H9 (cell line): ENCODE results near the gene ASMTL. TPM values are rescaled to one million over a fixed set of nuclear protein-coding genes. Genes with fewer than 3 reads are reported as not detected.

ENCODE experiments used
- DNase-seq: peaks from one replicate; pipeline ENCODE4 v3.0.0-alpha.2; 2017
- H2AFZ ChIP-seq: one replicate; pipeline ENCODE4 v1.6.1; 2013; ENCODE audit warnings: mild to moderate bottlenecking, low read length, control low read depth, moderate library complexity
- H2AK5ac ChIP-seq: 2 replicates; pipeline ENCODE4 v1.6.1; 2013; ENCODE audit warnings: low read length, control low read depth, mixed read lengths; ENCODE audit not compliant: insufficient read length
- H2BK120ac ChIP-seq: one replicate; pipeline ENCODE4 v1.6.1; 2013; ENCODE audit warnings: low read depth, mild to moderate bottlenecking, low read length, control low read depth, inconsistent platforms; ENCODE audit not compliant: poor library complexity, severe bottlenecking
- H2BK12ac ChIP-seq: 2 replicates; pipeline ENCODE4 v1.6.1; 2013; ENCODE audit warnings: low read length, control low read depth, mixed read lengths, low read depth; ENCODE audit not compliant: insufficient read length
- H2BK15ac ChIP-seq: 2 replicates; pipeline ENCODE4 v1.6.1; 2013; ENCODE audit warnings: low read depth, low read length, control low read depth
- H2BK20ac ChIP-seq: one replicate; pipeline ENCODE4 v1.6.1; 2013; ENCODE audit warnings: low read depth, mild to moderate bottlenecking, low read length, control low read depth, inconsistent platforms; ENCODE audit not compliant: poor library complexity, severe bottlenecking
- H2BK5ac ChIP-seq: 2 replicates; pipeline ENCODE4 v1.6.1; 2013; ENCODE audit warnings: low read length, control low read depth, mixed read lengths; ENCODE audit not compliant: insufficient read length
- H3K14ac ChIP-seq: 2 replicates; pipeline ENCODE4 v1.6.1; 2013; ENCODE audit warnings: low read length, control low read depth; ENCODE audit not compliant: insufficient read depth
- H3K18ac ChIP-seq: 2 replicates; pipeline ENCODE4 v1.6.1; 2013; ENCODE audit warnings: low read depth, mild to moderate bottlenecking, mixed read lengths, low read length, control low read depth; ENCODE audit not compliant: insufficient read length
- H3K23ac ChIP-seq: 2 replicates; pipeline ENCODE4 v1.6.1; 2013; ENCODE audit warnings: low read length, control low read depth, mixed read lengths, low read depth; ENCODE audit not compliant: insufficient read length
- H3K23me2 ChIP-seq: 2 replicates; pipeline ENCODE4 v1.6.1; 2013; ENCODE audit warnings: low read depth, mild to moderate bottlenecking, mixed read lengths, low read length, control low read depth; ENCODE audit not compliant: insufficient read length, poor library complexity, severe bottlenecking
- H3K27ac ChIP-seq: 2 replicates; pipeline ENCODE4 v1.5.1; 2013; ENCODE audit warnings: low read length, control low read depth, mixed read lengths, low read depth; ENCODE audit not compliant: insufficient read length
- H3K27me3 ChIP-seq: 2 replicates; pipeline ENCODE4 v1.6.1; 2013; ENCODE audit warnings: low read length, control low read depth, inconsistent platforms; ENCODE audit not compliant: insufficient read depth
- H3K4ac ChIP-seq: 2 replicates; pipeline ENCODE4 v1.6.1; 2013; ENCODE audit warnings: low read depth, mild to moderate bottlenecking, control low read depth, inconsistent platforms, low read length, moderate library complexity
- H3K4me1 ChIP-seq: 2 replicates; pipeline ENCODE4 v1.6.1; 2013; ENCODE audit warnings: low read length, control low read depth, inconsistent platforms; ENCODE audit not compliant: insufficient read depth
- H3K4me2 ChIP-seq: 2 replicates; pipeline ENCODE4 v1.6.1; 2013; ENCODE audit warnings: low read length, control low read depth, mixed read lengths; ENCODE audit not compliant: insufficient read length, insufficient read depth
- H3K56ac ChIP-seq: 2 replicates; pipeline ENCODE4 v1.6.1; 2013; ENCODE audit warnings: low read depth, mild to moderate bottlenecking, mixed read lengths, low read length, control low read depth; ENCODE audit not compliant: insufficient read length
- H3K79me1 ChIP-seq: 2 replicates; pipeline ENCODE4 v1.6.1; 2013; ENCODE audit warnings: low read depth, mild to moderate bottlenecking, moderate library complexity, low read length, control low read depth, inconsistent platforms; ENCODE audit not compliant: insufficient read depth, poor library complexity, severe bottlenecking
- H3K79me2 ChIP-seq: 2 replicates; pipeline ENCODE4 v1.6.1; 2013; ENCODE audit warnings: low read length, control low read depth, inconsistent platforms; ENCODE audit not compliant: insufficient read depth
- H3K9ac ChIP-seq: 2 replicates; pipeline ENCODE4 v1.6.1; 2013; ENCODE audit warnings: low read length, control low read depth, mixed read lengths; ENCODE audit not compliant: insufficient read length; ENCODE audit errors: extremely low read depth
- H3K9me3 ChIP-seq: one replicate; pipeline ENCODE4 v1.6.1; 2013; ENCODE audit warnings: low read depth, low read length, inconsistent platforms; ENCODE audit not compliant: control insufficient read depth
- H3T11ph ChIP-seq: one replicate; pipeline ENCODE4 v1.6.1; 2013; ENCODE audit warnings: mild to moderate bottlenecking, low read length, control low read depth, inconsistent platforms
- H4K20me1 ChIP-seq: one replicate; pipeline ENCODE4 v1.6.1; 2013; ENCODE audit not compliant: control insufficient read depth, insufficient read length, insufficient read depth
- H4K5ac ChIP-seq: 2 replicates; pipeline ENCODE4 v1.6.1; 2013; ENCODE audit warnings: low read depth, mild to moderate bottlenecking, mixed read lengths, low read length, control low read depth; ENCODE audit not compliant: insufficient read length
- H4K8ac ChIP-seq: replicated peaks from 2 replicates; pipeline ENCODE4 v1.6.1; 2013; ENCODE audit warnings: low read length, control low read depth, mixed read lengths, low read depth; ENCODE audit not compliant: insufficient read length
- H4K91ac ChIP-seq: 2 replicates; pipeline ENCODE4 v1.6.1; 2013; ENCODE audit warnings: low read depth, mild to moderate bottlenecking, moderate library complexity, mixed read lengths, low read length, control low read depth; ENCODE audit not compliant: insufficient read length
- H3K27ac Mint-ChIP-seq, 3 experiments: 2 replicates in 2 of 3; 3 replicates in 1 of 3; pipeline ENCODE4 v1.8.0; 2020 to 2021; ENCODE audit warnings: mixed read lengths in 3 of 3, mild to moderate bottlenecking in 1 of 3, moderate library complexity in 1 of 3
- H3K27me3 Mint-ChIP-seq: 2 replicates; pipeline ENCODE4 v1.8.0; 2021; ENCODE audit warnings: low read depth, mild to moderate bottlenecking, moderate library complexity, mixed read lengths
- H3K36me3 Mint-ChIP-seq, 3 experiments: 2 replicates in 2 of 3; 3 replicates in 1 of 3; pipeline ENCODE4 v1.8.0; 2020 to 2021; ENCODE audit warnings: low read depth in 3 of 3, mixed read lengths in 3 of 3; ENCODE audit not compliant: insufficient read depth in 1 of 3
- H3K4me1 Mint-ChIP-seq, 2 experiments: 2 replicates each; pipeline ENCODE4 v1.8.0; 2020; ENCODE audit warnings: mixed read lengths in 2 of 2
- H3K4me3 Mint-ChIP-seq, 2 experiments: 2 replicates in 1 of 2; 3 replicates in 1 of 2; pipeline ENCODE4 v1.8.0; 2020 to 2021; ENCODE audit warnings: mild to moderate bottlenecking in 2 of 2, mixed read lengths in 2 of 2, moderate library complexity in 1 of 2
- H3K9me3 Mint-ChIP-seq, 2 experiments: 2 replicates in 1 of 2; 3 replicates in 1 of 2; pipeline ENCODE4 v1.8.0; 2020; ENCODE audit warnings: mild to moderate bottlenecking in 2 of 2, mixed read lengths in 2 of 2, moderate library complexity in 1 of 2
- WGBS: extraction: QIAGEN DNeasy Blood & Tissue Kit; methylation state at CpG from one replicate; pipeline ENCODE4 v1.1.7; 2013; ENCODE audit warnings: missing lambda C conversion rate, low lambda C conversion rate, mixed read lengths; ENCODE audit not compliant: insufficient read length; ENCODE audit errors: extremely low coverage; 5-methylcytosine and 5-hydroxymethylcytosine counted together
- total RNA-seq: library from RNA; stranded (reverse); gene quantifications from 2 replicates; pipeline ENCODE4 v1.2.1, GENCODE V29; 2021
- TF ChIP-seq, protein P1 (sequence below): fragments of 200-600 bp; sonication (generic); conservative IDR thresholded peaks from 3 replicates; pipeline ENCODE4 v1.8.0; 2021; ENCODE audit warnings: antibody characterized with exemption, mild to moderate bottlenecking

ASMTL gene
- total RNA-seq, 1 experiment from 2014 or later, result 59.8 TPM

DNA sequence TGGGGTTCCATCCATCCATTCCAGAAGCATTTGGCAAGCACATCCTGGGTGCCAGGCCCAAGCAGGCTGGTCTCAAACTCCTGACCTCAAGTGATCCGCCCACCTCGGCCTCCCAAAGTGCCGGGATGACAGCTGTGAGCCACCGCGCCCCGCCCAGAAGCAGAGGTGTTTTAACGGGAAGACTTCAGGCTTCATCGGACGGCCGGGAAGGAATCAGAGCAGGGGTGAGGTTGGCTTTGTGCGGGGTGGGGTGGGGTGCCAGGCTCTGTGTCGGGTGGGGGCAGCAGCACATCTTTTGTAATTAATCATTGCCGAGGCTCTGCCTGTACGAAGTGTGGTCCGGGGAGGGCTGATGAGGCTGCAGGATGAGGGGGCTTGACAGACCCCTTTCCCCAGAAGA is 55.7 kb downstream of the ASMTL start:
- peaks cover 26% of the 10 kb centered on the region in 2 experiments for H3K4me1 Mint-ChIP-seq

More for the DNA sequence above, 55.7 kb downstream of the ASMTL start:
- Histone ChIP-seq H3K79me1 (peaks cover 8% of the 10 kb centered on the region), H3K9ac (no peak overlapping the region), H4K5ac (no peak overlapping the region), H3K23me2 (peaks cover 3% of the 10 kb centered on the region), H3K56ac (no peak overlapping the region), H2BK120ac (no peak overlapping the region), H3K9me3 (no peaks in the 10 kb centered on the region), H2BK12ac (no peak overlapping the region), H3K4me2 (no peak overlapping the region), H3T11ph (no peak overlapping the region), H4K8ac (no peak overlapping the region), H3K4ac (no peak overlapping the region), H2BK20ac (no peak overlapping the region), H3K23ac (no peak overlapping the region), H2AK5ac (no peak overlapping the region), H2BK15ac (no peak overlapping the region), H2AFZ (no peak overlapping the region), H4K91ac (no peak overlapping the region), H3K18ac (no peak overlapping the region), H3K4me1 (no peaks in the 10 kb centered on the region; the same call in 1 of the 2 replicates), H3K14ac (no peak overlapping the region), H3K79me2 (peaks cover 4% of the 10 kb centered on the region; the same call in 1 of the 2 replicates), H2BK5ac (no peak overlapping the region), H3K27ac (no peak overlapping the region), H3K27me3 (no peaks in the 10 kb centered on the region), H4K20me1 (peaks cover 2% of the 10 kb centered on the region)
- Mint-ChIP-seq H3K36me3 (peaks cover 19 to 58% (median 25%) of the 10 kb centered on the region in 3 experiments), H3K9me3 (peaks cover 0 to 3% of the 10 kb centered on the region in 2 experiments; a peak in 1 of 5 replicates), H3K4me3 (no peak overlapping the region), H3K27me3 (no peaks in the 10 kb centered on the region), H3K27ac (no peak overlapping the region)
- no CpG with 5 or more reads among the region's 15 CpGs for WGBS
- DNase-seq, result no peak
- TF ChIP-seq, protein P1, sequence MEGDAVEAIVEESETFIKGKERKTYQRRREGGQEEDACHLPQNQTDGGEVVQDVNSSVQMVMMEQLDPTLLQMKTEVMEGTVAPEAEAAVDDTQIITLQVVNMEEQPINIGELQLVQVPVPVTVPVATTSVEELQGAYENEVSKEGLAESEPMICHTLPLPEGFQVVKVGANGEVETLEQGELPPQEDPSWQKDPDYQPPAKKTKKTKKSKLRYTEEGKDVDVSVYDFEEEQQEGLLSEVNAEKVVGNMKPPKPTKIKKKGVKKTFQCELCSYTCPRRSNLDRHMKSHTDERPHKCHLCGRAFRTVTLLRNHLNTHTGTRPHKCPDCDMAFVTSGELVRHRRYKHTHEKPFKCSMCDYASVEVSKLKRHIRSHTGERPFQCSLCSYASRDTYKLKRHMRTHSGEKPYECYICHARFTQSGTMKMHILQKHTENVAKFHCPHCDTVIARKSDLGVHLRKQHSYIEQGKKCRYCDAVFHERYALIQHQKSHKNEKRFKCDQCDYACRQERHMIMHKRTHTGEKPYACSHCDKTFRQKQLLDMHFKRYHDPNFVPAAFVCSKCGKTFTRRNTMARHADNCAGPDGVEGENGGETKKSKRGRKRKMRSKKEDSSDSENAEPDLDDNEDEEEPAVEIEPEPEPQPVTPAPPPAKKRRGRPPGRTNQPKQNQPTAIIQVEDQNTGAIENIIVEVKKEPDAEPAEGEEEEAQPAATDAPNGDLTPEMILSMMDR, result no peak
